Activated CD4-positive, alpha-beta T cell treated with anti-CD3 and anti-CD28 coated beads, Interleukin-2, amount 50 U/mL, for 16 hours (primary cell): ENCODE results near the gene FARP2.
"Not testable (repeated sequence)": the region's sequence is repeated elsewhere in the genome, so short reads cannot be mapped to it uniquely, and the experiment has no call there.

Experiments
- DNase-seq: peaks from one replicate; pipeline ENCODE4 v3.0.0-alpha.2; 2020

Gene FARP2

GRCh38 chr2:241355983-241356870 is at the start of gene FARP2:
Gene FARP2, plus strand, starts transcription at chr2:241356285. Its CDS starts 16,823 bp downstream, at chr2:241373108.
- DNase-seq = peak; percentile 98

DNA sequence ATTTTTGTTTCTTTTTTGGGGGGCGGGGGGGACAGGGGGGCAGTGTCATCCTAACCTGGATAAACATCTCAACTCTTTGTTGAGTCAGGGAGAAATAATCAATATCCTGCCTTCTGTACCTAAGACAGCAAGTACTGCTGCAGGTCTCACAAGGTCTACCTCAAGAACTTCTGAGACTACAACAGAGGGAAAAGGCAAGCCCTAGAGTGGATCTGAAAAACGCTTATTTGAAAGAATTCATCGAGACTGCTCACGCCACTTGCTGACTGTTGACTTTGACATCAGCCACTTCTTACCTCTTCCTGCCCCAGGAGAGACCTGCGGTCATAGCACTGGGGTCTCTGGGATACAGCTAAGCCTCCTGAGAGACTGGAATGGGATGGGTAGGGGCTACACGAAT is 49.0 kb upstream of the FARP2 start:
- no peak for DNase-seq

DNA sequence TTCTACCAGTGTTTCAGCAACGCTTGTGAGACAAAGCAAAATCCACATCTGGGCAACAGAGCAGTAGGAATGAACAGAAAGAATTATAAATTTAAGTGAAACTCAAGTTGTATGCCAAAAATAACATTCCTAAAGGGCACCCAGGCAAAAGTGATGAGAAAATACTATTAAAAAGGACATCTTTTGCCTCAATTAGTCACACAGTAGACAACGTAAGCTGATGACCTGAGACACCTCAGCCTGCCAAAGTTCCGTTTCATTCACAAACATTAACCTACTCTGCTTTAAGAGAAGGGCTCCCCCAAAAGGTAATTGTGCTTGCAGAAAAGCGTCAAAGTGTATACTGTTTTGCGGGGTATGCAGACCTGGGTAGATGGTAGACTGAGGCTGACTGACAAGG is 47.8 kb upstream of the FARP2 start:
- no peak for DNase-seq

DNA sequence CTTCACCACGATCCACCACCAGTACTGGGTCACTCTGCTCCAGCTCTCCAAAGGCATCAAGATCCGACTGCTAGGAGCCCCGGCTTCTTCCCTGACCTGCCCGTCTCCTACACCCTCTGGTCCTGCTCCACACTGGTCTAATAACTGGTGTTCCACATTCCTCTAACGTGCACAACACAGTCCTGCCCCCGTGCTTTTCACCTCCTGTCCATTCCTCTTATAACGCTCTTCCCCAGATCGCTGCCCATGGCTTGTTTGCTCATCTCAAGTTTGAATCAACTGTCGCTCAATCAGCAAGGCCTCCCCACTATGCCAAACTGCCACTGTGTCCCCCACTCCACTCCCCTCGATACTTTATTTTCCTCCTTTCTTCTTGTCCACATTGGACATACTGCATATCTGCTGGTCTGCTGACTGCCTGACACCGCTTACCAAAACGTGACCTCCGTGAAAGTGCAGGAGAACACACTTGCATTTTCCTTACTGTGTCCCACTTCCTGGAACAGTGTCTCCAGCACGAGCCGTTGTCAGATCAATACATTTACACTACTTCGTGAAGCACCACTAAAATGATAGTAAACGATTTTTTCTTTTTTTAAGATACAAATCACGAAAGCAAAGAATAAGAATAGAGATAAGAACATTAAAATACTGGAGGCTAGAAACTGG is 47.1 kb upstream of the FARP2 start:
- no peak for DNase-seq

GRCh38 chr2:241309684-241310117 is 46.4 kb upstream of the FARP2 start:
- peak; percentile 78 for DNase-seq

GRCh38 chr2:241310917-241311566 is 45.0 kb upstream of the FARP2 start:
- no peak for DNase-seq

GRCh38 chr2:241312082-241312481 is 44.0 kb upstream of the FARP2 start:
- no peak for DNase-seq

GRCh38 chr2:241313543-241314095 is 42.5 kb upstream of the FARP2 start:
- DNase-seq = no peak

DNA sequence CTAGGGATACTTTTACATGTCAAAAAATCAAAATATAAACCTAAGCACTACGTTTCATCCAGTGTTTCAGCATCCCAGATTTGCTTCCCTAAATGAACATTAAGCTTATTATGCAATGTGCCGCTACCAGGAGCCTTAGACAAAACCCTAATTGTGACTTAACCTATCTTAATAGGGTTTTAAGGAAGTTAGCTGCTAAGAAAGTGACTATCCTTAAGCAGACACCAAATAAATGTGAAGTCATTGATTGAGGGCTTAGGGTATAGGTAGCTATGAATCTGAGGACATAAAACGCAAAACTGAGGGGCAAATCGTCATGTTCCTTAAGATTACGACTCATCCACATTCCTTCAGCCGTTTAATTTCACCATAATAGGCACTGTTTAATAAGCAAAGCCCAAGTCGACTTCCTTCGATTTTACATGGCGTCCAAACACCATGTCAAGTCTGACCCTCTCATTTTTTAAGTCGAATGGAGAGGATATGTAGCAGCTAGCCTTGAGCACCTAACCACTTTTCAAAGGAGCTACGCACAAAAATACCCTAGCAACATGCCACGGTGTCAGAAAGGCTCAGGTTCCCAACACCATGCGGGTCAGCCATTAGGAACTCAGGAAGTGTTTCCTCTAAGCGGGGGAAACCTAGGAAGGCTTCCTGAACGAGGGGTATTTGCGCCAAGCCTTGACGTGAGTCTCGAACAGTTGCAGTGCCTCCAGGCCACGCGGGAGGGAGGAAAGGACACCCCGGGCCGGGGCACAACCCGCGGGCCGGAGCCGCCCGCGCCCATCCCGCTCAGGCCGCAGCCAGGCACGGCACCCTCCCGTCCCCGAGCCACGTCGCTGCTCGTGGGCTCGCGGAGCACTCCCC is 41.6 kb upstream of the FARP2 start:
- no peak for DNase-seq

GRCh38 chr2:241315093-241315878 is 40.8 kb upstream of the FARP2 start, which contains the start of gene HDLBP:
Gene HDLBP, minus strand, starts transcription at chr2:241315672. Its CDS starts 48,803 bp downstream, at chr2:241266869.
- DNase-seq = peak; percentile 100

DNA sequence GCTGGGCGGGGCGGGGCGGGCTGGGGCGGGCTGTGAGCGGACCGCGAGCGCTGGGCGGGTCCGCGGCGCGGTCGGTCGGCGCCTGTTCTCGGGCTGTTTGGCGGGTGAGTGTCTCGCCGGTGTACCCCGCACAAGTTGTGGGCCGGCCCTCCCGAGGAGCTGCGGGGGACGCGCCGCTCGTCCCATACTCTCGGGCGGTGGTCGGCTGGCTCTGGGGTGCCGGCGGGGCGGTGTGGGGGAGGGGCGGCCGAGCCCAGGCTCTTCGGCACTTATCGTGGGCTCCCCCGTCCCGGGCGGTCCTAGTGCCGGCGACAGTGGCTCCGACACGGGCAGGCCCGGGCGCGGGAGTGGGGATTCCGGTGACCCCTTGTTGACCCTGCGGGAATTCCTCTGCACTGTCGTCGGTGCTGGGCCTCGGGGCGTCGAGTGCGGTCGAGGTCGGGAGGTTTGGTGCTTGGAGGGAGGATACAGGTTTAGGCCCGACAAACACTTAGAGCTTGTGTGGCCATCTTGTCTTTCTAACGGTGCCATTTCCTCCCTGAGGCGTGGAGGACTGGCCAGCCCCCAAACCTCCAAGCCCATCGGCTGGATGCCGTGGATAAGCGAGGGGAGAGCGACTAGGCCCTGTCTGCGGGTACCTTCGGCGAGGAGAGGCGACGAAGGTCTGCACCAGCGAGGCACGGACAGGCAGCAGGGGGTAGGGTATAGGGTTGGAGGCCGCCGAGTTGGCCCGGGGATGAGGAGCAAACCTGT is 40.0 kb upstream of the FARP2 start, which contains the start of gene SEPTIN2:
Gene SEPTIN2, plus strand, starts transcription at position 47 of the 753 bp plus-strand sequence. CDS start 8,308 bp downstream, outside the sequence.
- DNase-seq = peak; percentile 75

- DNase-seq = no peak
Measured at GRCh38 chr2:241316825-241317224, 39.3 kb upstream of the FARP2 start.

DNA sequence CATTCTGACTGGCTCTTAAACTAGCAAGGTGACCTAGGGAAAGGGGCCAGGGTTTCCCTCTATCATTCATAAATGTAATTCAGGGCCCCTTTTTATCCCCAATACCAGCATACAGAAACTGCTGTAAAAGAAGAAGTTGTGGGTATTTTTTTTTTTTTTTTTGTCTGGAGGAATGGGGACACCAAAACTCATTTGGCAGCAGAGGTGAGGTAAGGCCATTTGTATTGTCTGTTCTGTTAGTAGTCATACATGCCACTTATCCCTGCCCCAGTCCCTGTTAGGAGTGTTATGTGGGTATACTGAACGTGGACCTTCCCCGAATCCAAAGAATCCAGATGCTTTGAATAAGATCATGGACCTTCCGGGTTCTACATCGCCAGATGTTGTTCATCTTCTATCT is 38.7 kb upstream of the FARP2 start:
- no peak for DNase-seq

- not testable (repeated sequence) for DNase-seq
Measured at GRCh38 chr2:241318830-241319229, 37.3 kb upstream of the FARP2 start.

DNA sequence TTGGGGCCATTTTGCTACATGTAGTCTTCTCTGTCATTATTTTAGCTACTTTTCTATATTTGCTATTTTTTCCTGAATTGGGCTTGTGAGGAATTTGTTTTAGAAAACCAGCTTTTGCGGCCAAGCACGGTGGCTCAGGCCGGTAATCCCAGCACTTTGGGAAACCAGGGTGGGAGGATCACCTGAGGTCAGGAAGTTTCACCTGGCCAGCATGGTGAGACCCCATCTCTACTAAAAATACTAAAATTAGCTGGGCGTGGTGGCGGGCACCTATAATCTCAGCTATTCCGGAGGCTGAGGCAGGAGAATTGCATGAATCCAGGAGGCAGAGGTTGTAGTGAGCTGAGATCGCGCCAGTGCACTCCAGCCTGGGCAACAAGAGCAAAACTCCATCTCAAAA is 35.7 kb upstream of the FARP2 start:
- DNase-seq = no peak

- DNase-seq = no peak
Measured at GRCh38 chr2:241321033-241321432, 35.1 kb upstream of the FARP2 start.

- DNase-seq = no peak
Measured at GRCh38 chr2:241321886-241322285, 34.2 kb upstream of the FARP2 start.

GRCh38 chr2:241323778-241324177 is 32.3 kb upstream of the FARP2 start:
- DNase-seq = no peak

GRCh38 chr2:241324775-241325174 is 31.3 kb upstream of the FARP2 start:
- no peak for DNase-seq

GRCh38 chr2:241325257-241325656 is 30.8 kb upstream of the FARP2 start:
- DNase-seq = no peak
